HepG2 (cell line): Measurements from ENCODE around the gene PAPPA2. TPM values are rescaled to one million over a fixed set of nuclear protein-coding genes. Genes with fewer than 3 reads are reported as not detected.

Experiments
- ATAC-seq: fragments of 200-7000 bp; cut with Tn5 transposase; 3 replicates; pipeline ENCODE4 v1.9.1; 2020; ENCODE audit warnings: mild to moderate bottlenecking, moderate library complexity
- BruUV-seq: library from RNA; stranded (reverse); fragments of 400-500 nt; replicated peaks from 2 replicates; lab custom pipeline; 2021; lab: Mats Ljungman, UMichigan
- CTCF ChIA-PET: fragments of 300-600 bp; formaldehyde crosslinking; extraction: SDS; loops from one replicate; lab custom pipeline; 2021; ENCODE audit warnings: low total read pairs, inconsistent platforms, low intra/inter-chr PET ratio; lab: Yijun Ruan, JAX
- POLR2A ChIA-PET: fragments of 350-600 bp; sonication (Branson Sonifier 250); formaldehyde crosslinking; loops from one replicate; lab custom pipeline; 2020; ENCODE audit warnings: antibody characterized with exemption, inconsistent platforms; lab: Yijun Ruan, JAX
- DNase-seq: peaks from one replicate; pipeline ENCODE4 v3.0.0-alpha.2; 2015; ENCODE audit warnings: low spot score
- FAIRE-seq: peaks from 3 replicates; lab custom pipeline; 2011; peaks lifted over from hg19 to GRCh38; lab: Jason Lieb, UNC
- H2AFZ ChIP-seq: one replicate; pipeline ENCODE4 v1.6.1; 2011; ENCODE audit warnings: low read length, inconsistent platforms
- H3K27ac ChIP-seq: fragments of 300-600 bp; 3 replicates; pipeline ENCODE4 v1.8.0; 2011; ENCODE audit warnings: mixed run types, mild to moderate bottlenecking, mixed read lengths, low read length, inconsistent platforms; ENCODE audit not compliant: insufficient read depth; ENCODE audit errors: extremely low read length
- H3K27me3 ChIP-seq, 2 experiments: fragments of 200-600 bp in 1 of 2; 2 replicates in 1 of 2; 3 replicates in 1 of 2; pipeline versions ENCODE4 v1.6.0 to v1.8.0; 2011; ENCODE audit warnings: low read length in 2 of 2, mild to moderate bottlenecking in 2 of 2, moderate library complexity in 2 of 2, inconsistent platforms in 1 of 2; ENCODE audit not compliant: insufficient read depth in 2 of 2, control insufficient read depth in 1 of 2
- H3K36me3 ChIP-seq, 2 experiments: fragments of 200-600 bp in 1 of 2; replicated peaks in 1 of 2; 2 replicates in 1 of 2; 3 replicates in 1 of 2; pipeline versions ENCODE4 v1.5.1 to v1.8.0; 2011; ENCODE audit warnings: low read length in 2 of 2, inconsistent platforms in 1 of 2; ENCODE audit not compliant: insufficient read depth in 2 of 2, control insufficient read depth in 1 of 2
- H3K4me1 ChIP-seq: 2 replicates; pipeline ENCODE4 v1.5.1; 2012; ENCODE audit warnings: low read length, inconsistent platforms; ENCODE audit not compliant: insufficient read depth
- H3K4me2 ChIP-seq: 2 replicates; pipeline ENCODE4 v1.6.0; 2011; ENCODE audit warnings: low read depth, low read length, inconsistent platforms
- H3K4me3 ChIP-seq, 3 experiments: fragments of 200-600 bp in 1 of 3; sonication (generic), shearing (Covaris generic) in 1 of 3; replicated peaks in 1 of 3; 2 replicates each; pipeline ENCODE4 v1.5.1; 2011 to 2016; ENCODE audit warnings: low read length in 3 of 3, inconsistent platforms in 2 of 3, low read depth in 2 of 3, mild to moderate bottlenecking in 2 of 3, control low read depth in 1 of 3, mixed read lengths in 1 of 3; ENCODE audit not compliant: insufficient read depth in 1 of 3
- H3K79me2 ChIP-seq: one replicate; pipeline ENCODE4 v1.6.1; 2011; ENCODE audit warnings: low read length, inconsistent platforms; ENCODE audit not compliant: insufficient read depth
- H3K9ac ChIP-seq: 2 replicates; pipeline ENCODE4 v1.6.0; 2011; ENCODE audit warnings: mild to moderate bottlenecking, low read depth, low read length, inconsistent platforms; ENCODE audit not compliant: insufficient read depth
- H3K9me3 ChIP-seq: 2 replicates; pipeline ENCODE4 v1.5.1; 2012; ENCODE audit warnings: mild to moderate bottlenecking, low read length
- H4K20me1 ChIP-seq: 2 replicates; pipeline ENCODE4 v1.6.0; 2011; ENCODE audit warnings: inconsistent platforms, mild to moderate bottlenecking, low read length, moderate library complexity; ENCODE audit not compliant: insufficient read depth
- EZH2 ChIP-seq: conservative IDR thresholded peaks from 2 replicates; pipeline ENCODE4 v1.6.1; 2012; ENCODE audit warnings: mild to moderate bottlenecking, low read depth, low read length, moderate library complexity
- LBX2 ChIP-seq: sonication (generic); formaldehyde crosslinking; IDR thresholded peaks from 2 replicates; pipeline ENCODE4 v1.5.0; 2020; ENCODE audit warnings: missing genetic modification reagents, mild to moderate bottlenecking, borderline replicate concordance
- NFYB ChIP-seq: sonication (generic); formaldehyde crosslinking; IDR thresholded peaks from 2 replicates; pipeline ENCODE4 v1.4.0; 2020; ENCODE audit warnings: missing genetic modification reagents
- SOX5 ChIP-seq: IDR thresholded peaks from 2 replicates; pipeline ENCODE4 v1.6.1; 2016; ENCODE audit warnings: borderline replicate concordance
- TEAD3 ChIP-seq: optimal IDR thresholded peaks from 2 replicates; pipeline ENCODE3; 2016; ENCODE audit warnings: borderline replicate concordance
- TRIM24 ChIP-seq: sonication (generic); formaldehyde crosslinking; IDR thresholded peaks from 2 replicates; pipeline ENCODE4 v1.8.0; 2022; ENCODE audit warnings: mild to moderate bottlenecking, missing genetic modification reagents
- ZNF362 ChIP-seq: sonication (generic); formaldehyde crosslinking; IDR thresholded peaks from 2 replicates; pipeline ENCODE4 v1.4.0; 2020; ENCODE audit warnings: missing genetic modification reagents, mild to moderate bottlenecking, borderline replicate concordance
- ZNF430 ChIP-seq: sonication (generic); formaldehyde crosslinking; IDR thresholded peaks from 2 replicates; pipeline ENCODE4 v1.9.0; 2021; ENCODE audit warnings: mild to moderate bottlenecking, missing genetic modification reagents
- ZNF709 ChIP-seq: sonication (generic); formaldehyde crosslinking; IDR thresholded peaks from 2 replicates; pipeline ENCODE4 v1.5.0; 2020; ENCODE audit warnings: mild to moderate bottlenecking, missing genetic modification reagents
- ZNF761 ChIP-seq: sonication (generic); formaldehyde crosslinking; conservative IDR thresholded peaks from 2 replicates; pipeline ENCODE4 v1.4.0; 2020; ENCODE audit warnings: mild to moderate bottlenecking, missing genetic modification reagents
- WGBS: methylation state at CpG from one replicate; pipeline ENCODE4 v1.1.6; 2017; ENCODE audit warnings: low lambda C conversion rate; 5-methylcytosine and 5-hydroxymethylcytosine counted together
- in situ Hi-C: cut with HindIII; loops from 2 replicates; pipeline ENCODE4 v1.10.0; 2017; ENCODE audit warnings: low pct_unique_long_range_greater_than_20kb; ENCODE audit not compliant: extremely low pct_ligation_motif_present
- intact Hi-C: fragments of 100-400 bp; cut with micrococcal nuclease; formaldehyde crosslinking; loops from one replicate; pipeline ENCODE4 v1.10.0; 2022; ENCODE audit not compliant: unreplicated experiment
- polyA plus RNA-seq, 8 experiments: library from polyadenylated mRNA; depleted of rRNA in 3 of 8; stranded (reverse) in 7 of 8; unstranded in 1 of 8; fragments of >200 nt; fragmentation: Illumina TruSeq in 4 of 8; extraction: Trizol in 4 of 8; gene quantifications; 2 replicates each; pipeline versions ENCODE4 v1.2.1 to v1.2.3, GENCODE V29; 2011 to 2016; ENCODE audit warnings: low read depth in 4 of 8, missing spikeins in 1 of 8, mixed read lengths in 1 of 8; ENCODE audit not compliant: insufficient read depth in 1 of 8
- total RNA-seq, 5 experiments: library from RNA; depleted of rRNA; stranded (reverse); fragments of >200 nt; fragmentation: Illumina TruSeq; extraction: Trizol; gene quantifications; 2 replicates each; pipeline ENCODE4 v1.2.3, GENCODE V29; 2016; ENCODE audit warnings: low read depth in 1 of 5

The PAPPA2 gene
- total and polyA plus RNA-seq, 2 of the 13 experiments (the other 11 are each of a cell fraction or from before 2014, with no cell fraction given), result 0.01 TPM; not detected in 1

GRCh38 chr1:176884286-176884685 lies 421.3 kb downstream of the PAPPA2 start (continued):
- TF ChIP-seq TRIM24 (CRISPR knock-in tag), result no peak
- TF ChIP-seq EZH2, result no peak
- no peak for TF ChIP-seq LBX2 (CRISPR knock-in tag)
- TF ChIP-seq, all 625 proteins: peak for 0

GRCh38 chr1:176884911-176885310 lies 421.9 kb downstream of the PAPPA2 start:
- H3K4me1 ChIP-seq, result no peaks in the 10 kb centered on the region
- no peaks in the 10 kb centered on the region for H3K79me2 ChIP-seq
- H3K27me3 ChIP-seq, result no peaks in the 10 kb centered on the region; a peak in 2 of 5 replicates
- H3K4me3 ChIP-seq, result no peak overlapping the region
- intact Hi-C loops, result no loop called here
- no peaks in the 10 kb centered on the region for H3K36me3 ChIP-seq
- CTCF ChIA-PET, result no interaction called here
- no peak overlapping the region for H2AFZ ChIP-seq
- no peaks in the 10 kb centered on the region for H3K9me3 ChIP-seq
- no peak overlapping the region for H3K9ac ChIP-seq
- ATAC-seq, result no peak
- 0% methylated on average over 1 of the region's 1 CpG for WGBS
- TF ChIP-seq NFYB (CRISPR knock-in tag), result no peak
- TF ChIP-seq, all 625 proteins: peak for 0
- Histone ChIP-seq H4K20me1 (no peaks in the 10 kb centered on the region), H3K27ac (no peak overlapping the region), H3K4me2 (no peak overlapping the region)
- BruUV-seq, result no TSS peak
- in situ Hi-C loops, result loop anchor here (5.0 to 25.0 kb wide), 3 partner anchors 328 to 902 kb away; no protein-coding TSS in a partner anchor
- no peak for DNase-seq
- FAIRE-seq, result no peak
- POLR2A ChIA-PET, result no interaction called here

- H3K27ac ChIP-seq, result no peak overlapping the region
- no peak for TF ChIP-seq TEAD3
- TF ChIP-seq ZNF430, result no peak
- TF ChIP-seq ZNF761, result no peak
- no peak for TF ChIP-seq ZNF709 (CRISPR knock-in tag)
- TF ChIP-seq ZNF362, result no peak
- TF ChIP-seq SOX5 (CRISPR knock-in tag), result no peak
These were observed 422.4 kb downstream of the PAPPA2 start for GRCh38 chr1:176885341-176885740.

More at GRCh38 chr1:176885341-176885740, 422.4 kb downstream of the PAPPA2 start:
- no peak for FAIRE-seq
- CTCF ChIA-PET, result no interaction called here
- no peak overlapping the region for H3K9ac ChIP-seq
- no peaks in the 10 kb centered on the region for H3K79me2 ChIP-seq
- H3K9me3 ChIP-seq, result no peaks in the 10 kb centered on the region
- H3K36me3 ChIP-seq, result no peaks in the 10 kb centered on the region
- 0% methylated on average over 3 of the region's 3 CpGs for WGBS
- ATAC-seq, result no peak
- no peak overlapping the region for H3K4me2 ChIP-seq
- no TSS peak for BruUV-seq
- POLR2A ChIA-PET, result no interaction called here
- no peak overlapping the region for H2AFZ ChIP-seq
- intact Hi-C loops (no loop called here), in situ Hi-C loops (loop anchor here (10.0 to 25.0 kb wide), 2 partner anchors 511 to 902 kb away; no protein-coding TSS in a partner anchor)
- H3K4me1 ChIP-seq, result no peaks in the 10 kb centered on the region
- no peak overlapping the region for H3K4me3 ChIP-seq
- no peaks in the 10 kb centered on the region for H4K20me1 ChIP-seq
- no peak for DNase-seq
- no peaks in the 10 kb centered on the region; a peak in 3 of 5 replicates for H3K27me3 ChIP-seq
